ENCODE measurements around the gene SDC1. TPM values are rescaled to one million over a fixed set of nuclear protein-coding genes. Genes with fewer than 3 reads are reported as not detected.
"Not testable (repeated sequence)": the region's sequence is repeated elsewhere in the genome, so short reads cannot be mapped to it uniquely, and the experiment has no call there.

Gene SDC1
- total and polyA plus RNA-seq, 12 donors: 3.1 to 74.2 (median 18.0) TPM

DNA sequence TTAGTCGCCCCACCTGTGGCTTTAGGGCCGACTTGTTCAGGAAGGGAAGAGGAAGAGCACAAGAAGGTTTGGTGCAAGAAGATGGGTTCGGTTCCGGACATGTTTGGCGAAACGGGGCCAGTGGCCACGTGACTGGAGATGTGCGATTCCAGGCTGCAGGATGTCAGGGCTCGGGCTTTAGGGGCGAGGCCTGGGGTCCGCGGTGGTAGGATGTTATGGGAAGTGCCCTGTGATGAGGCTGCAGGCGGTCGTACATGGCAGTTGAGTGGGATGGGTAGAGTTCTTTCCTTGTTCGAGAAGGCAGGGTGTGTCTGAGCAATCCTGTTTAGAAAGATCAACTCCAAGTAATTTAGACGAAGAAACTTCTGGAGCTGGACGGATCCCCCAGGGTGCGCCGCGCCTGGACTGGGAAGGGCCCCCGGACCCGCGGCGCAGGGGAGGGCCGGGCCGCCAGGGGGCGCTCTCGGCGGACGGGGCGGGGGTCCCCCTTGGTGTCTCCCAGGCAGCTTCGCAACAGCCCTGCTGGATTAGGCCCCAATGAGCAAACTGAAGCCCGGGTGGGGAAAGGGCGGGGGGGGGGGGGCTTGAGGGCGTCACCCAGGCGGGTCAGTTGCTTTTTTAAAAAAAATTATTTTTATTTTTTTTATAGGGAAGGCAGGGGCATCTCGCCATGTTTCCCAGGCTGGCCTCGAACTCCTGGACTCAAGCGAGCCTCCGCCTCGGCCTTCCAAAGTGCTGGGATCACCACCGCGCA, 17.2 kb upstream of the SDC1 start:
- intact Hi-C loops (cut with DNase I): loop anchor here in 1 of 2 donors (10.0 kb wide), 1 partner anchor 73 kb away; no protein-coding TSS in a partner anchor
- H3K27ac ChIP-seq: no peak overlapping the region
- TF ChIP-seq, protein P1, sequence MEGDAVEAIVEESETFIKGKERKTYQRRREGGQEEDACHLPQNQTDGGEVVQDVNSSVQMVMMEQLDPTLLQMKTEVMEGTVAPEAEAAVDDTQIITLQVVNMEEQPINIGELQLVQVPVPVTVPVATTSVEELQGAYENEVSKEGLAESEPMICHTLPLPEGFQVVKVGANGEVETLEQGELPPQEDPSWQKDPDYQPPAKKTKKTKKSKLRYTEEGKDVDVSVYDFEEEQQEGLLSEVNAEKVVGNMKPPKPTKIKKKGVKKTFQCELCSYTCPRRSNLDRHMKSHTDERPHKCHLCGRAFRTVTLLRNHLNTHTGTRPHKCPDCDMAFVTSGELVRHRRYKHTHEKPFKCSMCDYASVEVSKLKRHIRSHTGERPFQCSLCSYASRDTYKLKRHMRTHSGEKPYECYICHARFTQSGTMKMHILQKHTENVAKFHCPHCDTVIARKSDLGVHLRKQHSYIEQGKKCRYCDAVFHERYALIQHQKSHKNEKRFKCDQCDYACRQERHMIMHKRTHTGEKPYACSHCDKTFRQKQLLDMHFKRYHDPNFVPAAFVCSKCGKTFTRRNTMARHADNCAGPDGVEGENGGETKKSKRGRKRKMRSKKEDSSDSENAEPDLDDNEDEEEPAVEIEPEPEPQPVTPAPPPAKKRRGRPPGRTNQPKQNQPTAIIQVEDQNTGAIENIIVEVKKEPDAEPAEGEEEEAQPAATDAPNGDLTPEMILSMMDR (IDR thresholded peaks at IDR 0.05): peak in 2 of 6 experiments; percentile 44 to 47
- TF ChIP-seq POLR2A (IDR thresholded peaks at IDR 0.05): no peak
- H3K4me1 ChIP-seq (replicated peaks in 1 of 2): no peaks in the 10 kb centered on the region
- 41 to 58% (median 47%) methylated on average over 24 to 43 of the region's 43 CpGs for WGBS, 4 donors
- no peaks in the 10 kb centered on the region for H3K9me3 ChIP-seq (replicated peaks in 1 of 3)
- H3K27me3 ChIP-seq: no peaks in the 10 kb centered on the region
- H3K4me3 ChIP-seq: no peak overlapping the region
- peaks cover 0 to 4% of the 10 kb centered on the region in 2 donors for H3K36me3 ChIP-seq (replicated peaks in 1 of 2)
- no peak for DNase-seq

DNA sequence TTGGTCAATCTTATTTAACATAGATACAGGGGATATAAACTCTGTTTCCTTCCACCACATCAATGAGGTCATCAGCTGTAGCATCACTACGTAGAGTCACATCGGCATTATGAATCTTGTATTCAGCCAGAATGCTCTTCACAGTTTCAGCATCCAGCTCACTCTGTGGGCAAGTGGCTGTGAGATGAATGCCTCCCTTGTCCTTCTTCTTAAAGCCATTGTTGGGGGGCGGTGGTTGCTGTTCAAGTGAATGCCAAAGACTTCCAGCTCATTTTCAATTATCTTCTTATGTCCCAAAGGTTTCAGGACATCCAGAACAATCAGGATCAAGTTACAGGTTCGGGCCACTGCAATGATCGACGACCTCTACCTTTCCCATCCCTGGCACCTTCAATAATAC, 15.4 kb upstream of the SDC1 start:
- not testable (repeated sequence) for H3K4me1 ChIP-seq (replicated peaks in 1 of 2); H3K36me3 ChIP-seq (replicated peaks in 1 of 2); DNase-seq; H3K9me3 ChIP-seq (replicated peaks in 1 of 3); H3K27ac ChIP-seq; H3K4me3 ChIP-seq; H3K27me3 ChIP-seq
- intact Hi-C loops (cut with DNase I): loop anchor here in 1 of 2 donors (10.0 kb wide), 1 partner anchor 75 kb away; no protein-coding TSS in a partner anchor
- 90 to 97% (median 92%) methylated on average over 6 of the region's 6 CpGs for WGBS, 4 donors

DNA sequence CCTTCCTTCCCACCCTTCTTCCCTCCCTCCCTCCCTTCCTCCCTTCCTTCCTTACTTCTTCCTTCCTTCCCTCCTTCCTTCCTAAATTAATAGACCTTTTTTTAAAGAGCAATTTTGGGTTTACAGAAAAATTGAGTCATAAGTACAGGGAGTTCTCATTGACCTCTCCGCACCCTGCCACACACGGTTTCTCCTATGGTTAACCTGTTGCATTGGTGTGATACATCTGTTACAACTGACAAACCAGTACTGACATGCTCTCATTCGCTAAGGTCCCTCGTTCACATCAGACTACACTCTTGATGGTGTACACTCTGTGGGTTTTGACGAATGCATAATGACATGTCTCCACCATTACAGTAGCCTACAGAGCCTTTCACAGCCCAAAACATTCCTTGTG, 11.6 kb upstream of the SDC1 start:
- TF ChIP-seq, protein P1 (IDR thresholded peaks at IDR 0.05): no peak
- no peak for TF ChIP-seq POLR2A (IDR thresholded peaks at IDR 0.05)
- DNase-seq: no peak
- intact Hi-C loops (cut with DNase I): no loop called here
- H3K9me3 ChIP-seq (replicated peaks in 1 of 3): no peaks in the 10 kb centered on the region
- H3K4me1 ChIP-seq (replicated peaks in 1 of 2): no peaks in the 10 kb centered on the region
- H3K4me3 ChIP-seq: no peak overlapping the region
- no peak overlapping the region for H3K27ac ChIP-seq
- H3K27me3 ChIP-seq: no peaks in the 10 kb centered on the region
- no peaks in the 10 kb centered on the region for H3K36me3 ChIP-seq (replicated peaks in 1 of 2)
- WGBS, 4 donors: 77 to 84% (median 80%) methylated on average over 5 of the region's 5 CpGs

DNA sequence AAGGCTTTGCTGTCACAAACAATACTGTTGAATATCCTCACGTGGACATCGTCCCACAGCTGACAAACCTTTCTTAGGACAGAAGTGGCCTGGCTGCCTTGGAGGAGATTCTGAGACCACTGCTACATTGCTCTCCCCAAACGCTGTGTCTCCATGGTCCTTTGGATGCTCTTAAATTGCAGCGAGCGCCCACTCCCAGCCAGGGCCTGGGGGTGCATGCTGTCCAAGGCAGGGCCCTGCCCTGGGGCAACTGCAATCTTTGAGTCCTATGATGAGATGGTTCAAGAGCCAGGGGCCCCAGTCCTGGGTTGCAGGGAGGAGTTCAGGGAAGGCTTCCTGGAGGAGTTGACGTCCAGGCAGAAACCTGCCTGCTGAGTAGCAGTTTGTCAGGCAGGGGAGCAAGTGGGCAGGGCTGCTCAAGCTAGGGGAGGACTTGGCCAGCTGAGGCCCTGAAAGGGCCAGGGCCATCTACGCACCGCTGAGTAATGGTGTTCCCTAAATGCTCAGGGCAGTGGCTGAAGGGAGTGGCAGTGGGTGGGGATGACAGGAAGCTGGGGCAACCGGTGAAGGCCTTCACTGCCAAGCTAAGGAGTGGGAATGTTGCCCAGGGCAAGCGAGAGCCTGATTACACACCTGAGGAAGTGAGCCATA, 10.8 kb upstream of the SDC1 start:
- DNase-seq: no peak
- WGBS, 4 donors: 80 to 86% (median 84%) methylated on average over 7 to 10 of the region's 10 CpGs
- no peak overlapping the region for H3K27ac ChIP-seq
- H3K36me3 ChIP-seq (replicated peaks in 1 of 2): no peaks in the 10 kb centered on the region
- no peaks in the 10 kb centered on the region for H3K9me3 ChIP-seq (replicated peaks in 1 of 3)
- TF ChIP-seq, protein P1 (IDR thresholded peaks at IDR 0.05): no peak
- TF ChIP-seq POLR2A (IDR thresholded peaks at IDR 0.05): no peak
- intact Hi-C loops (cut with DNase I): no loop called here
- H3K27me3 ChIP-seq: no peaks in the 10 kb centered on the region
- H3K4me1 ChIP-seq (replicated peaks in 1 of 2): no peaks in the 10 kb centered on the region
- H3K4me3 ChIP-seq: no peak overlapping the region

DNA sequence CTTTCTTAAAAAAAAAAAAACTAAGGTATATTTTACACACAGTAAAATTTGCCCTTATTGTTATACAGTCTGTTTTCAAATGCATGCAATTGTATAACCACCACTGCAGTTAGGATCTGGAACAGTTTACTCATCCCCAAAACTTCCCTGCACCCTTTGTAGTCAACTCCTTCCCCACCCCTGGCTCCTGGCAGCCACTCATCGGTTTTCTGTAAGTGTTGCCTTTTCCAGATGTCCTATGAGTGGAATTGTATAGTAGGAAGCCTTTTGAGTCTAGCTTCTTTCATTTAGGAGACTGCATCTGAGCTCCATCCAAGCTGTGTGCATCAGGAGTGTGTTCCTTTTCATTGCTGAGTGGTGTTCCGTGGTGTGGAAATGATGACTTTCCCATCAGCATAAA, 9.7 kb upstream of the SDC1 start:
- H3K36me3 ChIP-seq (replicated peaks in 1 of 2); H3K27me3 ChIP-seq; H3K9me3 ChIP-seq (replicated peaks in 1 of 3); H3K4me1 ChIP-seq (replicated peaks in 1 of 2); H3K4me3 ChIP-seq; H3K27ac ChIP-seq; intact Hi-C loops (cut with DNase I); DNase-seq: not testable (repeated sequence)
- WGBS, 4 donors: 76 to 89% (median 82%) methylated on average over 2 of the region's 2 CpGs
